WTC11 (cell line): ENCODE data around the gene TUBGCP6. TPM values are rescaled to one million over a fixed set of nuclear protein-coding genes. Genes with fewer than 3 reads are reported as not detected.

Experiments
- ATAC-seq: fragments of 200-7000 bp; cut with Tn5 transposase; 2 replicates; pipeline ENCODE4 v1.10.0; 2021; ENCODE audit warnings: mild to moderate bottlenecking, moderate library complexity
- CTCF ChIA-PET: fragments of 300-600 bp; sonication (Branson Sonifier 250); formaldehyde crosslinking; loops from one replicate; lab custom pipeline; 2021; ENCODE audit warnings: antibody characterized with exemption; lab: Charles Lee
- POLR2A ChIA-PET: fragments of 350-600 bp; sonication (Branson Sonifier 250); formaldehyde crosslinking; loops from one replicate; lab custom pipeline; 2021; ENCODE audit warnings: antibody characterized with exemption; lab: Charles Lee
- DNase-seq: peaks from one replicate; pipeline ENCODE4 v3.0.0; 2021; ENCODE audit warnings: low spot score
- H3K27ac Mint-ChIP-seq: 2 replicates; pipeline ENCODE4 v1.8.0; 2021; ENCODE audit warnings: mixed read lengths
- H3K27me3 Mint-ChIP-seq: 2 replicates; pipeline ENCODE4 v1.8.0; 2021; ENCODE audit warnings: low read depth, mild to moderate bottlenecking, moderate library complexity, mixed read lengths
- H3K36me3 Mint-ChIP-seq: 2 replicates; pipeline ENCODE4 v1.8.0; 2021; ENCODE audit warnings: mixed read lengths
- H3K4me1 Mint-ChIP-seq: 2 replicates; pipeline ENCODE4 v1.8.0; 2022; ENCODE audit warnings: mixed read lengths
- H3K4me3 Mint-ChIP-seq: 2 replicates; pipeline ENCODE4 v1.8.0; 2021; ENCODE audit warnings: mild to moderate bottlenecking, moderate library complexity, mixed read lengths
- H3K9me3 Mint-ChIP-seq: 2 replicates; pipeline ENCODE4 v1.8.0; 2021; ENCODE audit warnings: mixed read lengths
- AFF4 ChIP-seq: sonication (generic); formaldehyde crosslinking; IDR thresholded peaks from 2 replicates; pipeline ENCODE4 v1.8.1; 2023; ENCODE audit warnings: mild to moderate bottlenecking, missing genetic modification reagents, borderline replicate concordance
- ARID4B ChIP-seq: sonication (generic); formaldehyde crosslinking; IDR thresholded peaks from 2 replicates; pipeline ENCODE4 v1.8.0; 2023; ENCODE audit warnings: missing genetic modification reagents, mild to moderate bottlenecking, borderline replicate concordance
- ATF1 ChIP-seq: sonication (generic); formaldehyde crosslinking; IDR thresholded peaks from 2 replicates; pipeline ENCODE4 v1.8.1; 2023; ENCODE audit warnings: mild to moderate bottlenecking, moderate library complexity, missing genetic modification reagents
- CTCF ChIP-seq: fragments of 200-600 bp; IDR thresholded peaks from 2 replicates; pipeline ENCODE4 v1.8.0; 2022; ENCODE audit warnings: antibody characterized with exemption
- E2F4 ChIP-seq: sonication (generic); formaldehyde crosslinking; IDR thresholded peaks from 2 replicates; pipeline ENCODE4 v1.8.1; 2022; ENCODE audit warnings: low read depth, mild to moderate bottlenecking, moderate library complexity, missing genetic modification reagents, borderline replicate concordance
- FOXK1 ChIP-seq: sonication (generic); formaldehyde crosslinking; IDR thresholded peaks from 2 replicates; pipeline ENCODE4 v1.8.0; 2022; ENCODE audit warnings: mild to moderate bottlenecking, moderate library complexity, missing genetic modification reagents
- GTF2I ChIP-seq: fragments of 250-450 bp; sonication (Bioruptor Pico); conservative IDR thresholded peaks from 2 replicates; pipeline ENCODE4 v1.4.0; 2021; ENCODE audit warnings: mild to moderate bottlenecking
- NFE2L1 ChIP-seq: sonication (generic); formaldehyde crosslinking; IDR thresholded peaks from 2 replicates; pipeline ENCODE4 v1.8.1; 2023; ENCODE audit warnings: missing genetic modification reagents
- NFYB ChIP-seq: sonication (generic); formaldehyde crosslinking; conservative IDR thresholded peaks from 2 replicates; pipeline ENCODE4 v1.8.0; 2022; ENCODE audit warnings: low read depth, missing genetic modification reagents
- NR3C1 ChIP-seq: sonication (generic); formaldehyde crosslinking; conservative IDR thresholded peaks from 2 replicates; pipeline ENCODE4 v1.8.1; 2023; ENCODE audit warnings: low read depth, mild to moderate bottlenecking, missing genetic modification reagents
- PRRX2 ChIP-seq: fragments of 250-450 bp; sonication (Bioruptor Pico); IDR thresholded peaks from 2 replicates; pipeline ENCODE4 v1.8.0; 2021; ENCODE audit warnings: mild to moderate bottlenecking
- SMAD3 ChIP-seq: sonication (generic); formaldehyde crosslinking; IDR thresholded peaks from 2 replicates; pipeline ENCODE4 v1.8.0; 2022; ENCODE audit warnings: missing genetic modification reagents, mild to moderate bottlenecking, borderline replicate concordance
- SP1 ChIP-seq: sonication (generic); formaldehyde crosslinking; conservative IDR thresholded peaks from 2 replicates; pipeline ENCODE4 v1.8.1; 2022; ENCODE audit warnings: missing genetic modification reagents
- TEAD1 ChIP-seq: sonication (generic); formaldehyde crosslinking; IDR thresholded peaks from 2 replicates; pipeline ENCODE4 v1.8.0; 2022; ENCODE audit warnings: mild to moderate bottlenecking, missing genetic modification reagents
- ZBTB43 ChIP-seq: sonication (generic); formaldehyde crosslinking; IDR thresholded peaks from 2 replicates; pipeline ENCODE4 v1.8.1; 2023; ENCODE audit warnings: mild to moderate bottlenecking, missing genetic modification reagents
- ZNF219 ChIP-seq: sonication (generic); formaldehyde crosslinking; IDR thresholded peaks from 2 replicates; pipeline ENCODE4 v1.8.0; 2023; ENCODE audit warnings: missing genetic modification reagents, mild to moderate bottlenecking, borderline replicate concordance
- ZNF317 ChIP-seq: sonication (generic); formaldehyde crosslinking; IDR thresholded peaks from 2 replicates; pipeline ENCODE4 v1.8.1; 2023; ENCODE audit warnings: low read depth, mild to moderate bottlenecking, moderate library complexity, missing genetic modification reagents, borderline replicate concordance
- ZNF423 ChIP-seq: fragments of 250-450 bp; sonication (Bioruptor Pico); IDR thresholded peaks from 2 replicates; pipeline ENCODE4 v2.1.2; 2022; ENCODE audit warnings: mild to moderate bottlenecking, moderate library complexity
- ZSCAN18 ChIP-seq: fragments of 250-450 bp; sonication (Bioruptor Pico); IDR thresholded peaks from 2 replicates; pipeline ENCODE4 v2.1.2; 2022; ENCODE audit warnings: mild to moderate bottlenecking, moderate library complexity
- total RNA-seq: library from RNA; stranded (reverse); gene quantifications from 3 replicates; pipeline ENCODE4 v1.2.3, GENCODE V29; 2021

The TUBGCP6 gene
- total RNA-seq, 1 experiment from 2014 or later: 45.4 TPM

GRCh38 chr22:50283821-50284220 lies 39.0 kb upstream of the TUBGCP6 start:
- POLR2A ChIA-PET: no interaction called here
- Mint-ChIP-seq H3K4me3 (no peak overlapping the region), H3K27me3 (no peaks in the 10 kb centered on the region)
- ATAC-seq: no peak
- TF ChIP-seq ZBTB43 (CRISPR knock-in tag) (no peak), NR3C1 (no peak), SMAD3 (CRISPR knock-in tag) (no peak), TEAD1 (CRISPR knock-in tag) (no peak), PRRX2 (CRISPR knock-in tag) (no peak), ZSCAN18 (CRISPR knock-in tag) (no peak), ZNF219 (no peak), GTF2I (CRISPR knock-in tag) (no peak), FOXK1 (CRISPR knock-in tag) (no peak), ZNF317 (CRISPR knock-in tag) (no peak), E2F4 (CRISPR knock-in tag) (no peak), ATF1 (no peak), ZNF423 (no peak), NFYB (CRISPR knock-in tag) (no peak), CTCF (no peak), SP1 (CRISPR knock-in tag) (no peak)
- TF ChIP-seq, all 79 proteins: peak for 0
- DNase-seq: no peak
- H3K9me3 Mint-ChIP-seq: no peaks in the 10 kb centered on the region
- H3K27ac Mint-ChIP-seq: no peak overlapping the region
- CTCF ChIA-PET: no interaction called here
- H3K36me3 Mint-ChIP-seq: peaks cover 20% of the 10 kb centered on the region
- no peaks in the 10 kb centered on the region for H3K4me1 Mint-ChIP-seq

- Mint-ChIP-seq H3K27ac (no peak overlapping the region), H3K27me3 (no peaks in the 10 kb centered on the region), H3K9me3 (no peaks in the 10 kb centered on the region), H3K36me3 (peaks cover 27% of the 10 kb centered on the region), H3K4me1 (no peaks in the 10 kb centered on the region), H3K4me3 (no peak overlapping the region)
- POLR2A ChIA-PET: no interaction called here
- DNase-seq: no peak
- no peak for ATAC-seq
- CTCF ChIA-PET: interaction anchor here (0.6 kb wide), 1 partner anchor 11 kb away, joined by 3 read pairs; no protein-coding TSS in a partner anchor
- TF ChIP-seq AFF4 (no peak), NFE2L1 (no peak), ARID4B (CRISPR knock-in tag) (no peak)
Observed at GRCh38 chr22:50282361-50283155, 37.7 kb upstream of the TUBGCP6 start.
